ENCODE measurements around the gene RALGPS1.

The RALGPS1 gene

GRCh38 chr9:127207734-127208410, 293.3 kb downstream of the RALGPS1 start:
- Histone ChIP-seq H3K27me3 (ENCODE audit: control insufficient read depth, insufficient read depth, low read length) (no peaks in the 10 kb centered on the region), H3K27ac (ENCODE audit: low read depth, low read length) (no peak overlapping the region), H3K4me3 (ENCODE audit: low read length) (no peak overlapping the region), H3K4me1 (ENCODE audit: control insufficient read depth, insufficient read depth, low read length) (no peaks in the 10 kb centered on the region), H3K9ac (ENCODE audit: low read length) (no peak overlapping the region), H3K36me3 (ENCODE audit: control insufficient read depth, insufficient read depth, low read length) (no peaks in the 10 kb centered on the region)

- Histone ChIP-seq H3K27me3 (ENCODE audit: control insufficient read depth, insufficient read depth, low read length) (no peaks in the 10 kb centered on the region), H3K9ac (ENCODE audit: low read length) (no peak overlapping the region), H3K36me3 (ENCODE audit: control insufficient read depth, insufficient read depth, low read length) (no peaks in the 10 kb centered on the region), H3K27ac (ENCODE audit: low read depth, low read length) (no peak overlapping the region), H3K4me3 (ENCODE audit: low read length) (no peak overlapping the region), H3K4me1 (ENCODE audit: control insufficient read depth, insufficient read depth, low read length) (no peaks in the 10 kb centered on the region)
Observed at GRCh38 chr9:127208416-127208815, 293.8 kb downstream of the RALGPS1 start.

DNA sequence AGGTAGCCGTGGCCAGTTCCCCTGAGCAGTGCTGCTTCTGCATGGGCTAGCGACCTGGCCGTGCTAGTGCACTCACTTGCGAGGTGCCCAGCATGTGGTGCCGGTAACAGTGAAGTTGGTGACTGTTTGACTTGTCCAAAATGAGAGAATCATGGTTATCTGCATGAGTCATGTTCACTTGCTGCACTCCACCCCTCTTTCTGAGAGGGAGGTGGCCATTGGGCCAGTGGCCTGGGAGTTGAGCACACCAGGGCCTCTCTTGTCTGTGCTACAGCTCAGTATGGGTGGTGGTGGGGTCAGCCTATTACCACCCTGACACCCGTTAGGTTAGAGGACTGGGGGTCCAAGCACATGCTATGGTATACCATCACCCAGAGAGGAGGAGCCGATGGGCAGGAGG, 294.6 kb downstream of the RALGPS1 start:
- no peak overlapping the region for H3K4me3 ChIP-seq (ENCODE audit: low read length)
- no peaks in the 10 kb centered on the region for H3K36me3 ChIP-seq (ENCODE audit: control insufficient read depth, insufficient read depth, low read length)
- no peaks in the 10 kb centered on the region for H3K27me3 ChIP-seq (ENCODE audit: control insufficient read depth, insufficient read depth, low read length)
- H3K9ac ChIP-seq (ENCODE audit: low read length) = no peak overlapping the region
- no peak overlapping the region for H3K27ac ChIP-seq (ENCODE audit: low read depth, low read length)
- no peaks in the 10 kb centered on the region for H3K4me1 ChIP-seq (ENCODE audit: control insufficient read depth, insufficient read depth, low read length)

GRCh38 chr9:127209948-127210640, 295.5 kb downstream of the RALGPS1 start:
- H3K4me1 ChIP-seq (ENCODE audit: control insufficient read depth, insufficient read depth, low read length) = no peaks in the 10 kb centered on the region
- no peaks in the 10 kb centered on the region for H3K36me3 ChIP-seq (ENCODE audit: control insufficient read depth, insufficient read depth, low read length)
- no peak overlapping the region for H3K4me3 ChIP-seq (ENCODE audit: low read length)
- H3K27me3 ChIP-seq (ENCODE audit: control insufficient read depth, insufficient read depth, low read length) = no peaks in the 10 kb centered on the region
- H3K27ac ChIP-seq (ENCODE audit: low read depth, low read length) = no peak overlapping the region
- H3K9ac ChIP-seq (ENCODE audit: low read length) = no peak overlapping the region

DNA sequence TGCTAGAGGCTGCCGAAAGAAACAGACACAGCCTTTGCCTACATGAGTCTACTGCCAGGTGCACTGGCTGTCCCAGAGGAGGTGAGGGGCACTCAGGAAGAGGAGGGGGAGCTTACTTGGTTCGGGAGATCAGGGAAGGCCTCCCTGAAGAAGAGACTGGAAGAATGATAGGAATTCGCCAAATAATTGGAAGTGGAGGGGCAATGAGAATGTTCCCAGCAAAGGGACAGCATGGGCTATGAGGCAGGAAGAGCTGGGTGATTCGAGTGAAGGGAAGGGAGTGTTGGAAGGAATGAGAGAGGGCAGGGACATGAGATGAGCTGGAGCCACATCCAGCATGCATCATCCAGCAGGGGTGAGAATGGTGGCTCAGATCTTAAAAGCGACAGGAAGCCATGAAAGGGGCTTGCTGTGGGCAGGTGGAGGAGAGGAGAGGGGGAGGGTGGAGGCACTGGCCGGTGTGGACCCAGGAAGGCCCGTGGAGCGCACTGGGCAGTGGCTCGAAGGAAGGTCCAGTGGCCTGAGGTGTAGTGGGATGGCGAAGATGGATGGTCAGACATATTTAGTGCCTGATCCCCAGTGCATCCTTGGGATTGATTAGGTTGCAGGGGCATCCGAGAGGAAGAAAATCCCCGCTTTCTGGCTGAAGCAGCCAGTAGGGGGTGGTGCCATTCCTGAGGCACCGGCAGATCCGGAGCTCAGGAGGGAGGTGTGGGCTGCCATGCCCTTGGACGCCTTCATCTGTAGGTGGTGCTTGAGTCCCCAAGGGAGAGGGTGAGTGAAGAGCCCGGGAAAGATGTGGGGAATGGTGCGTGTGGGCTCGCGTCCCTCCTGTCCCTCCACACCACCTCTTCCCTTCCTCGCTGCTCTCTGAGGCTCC, 296.5 kb downstream of the RALGPS1 start:
- Histone ChIP-seq H3K36me3 (ENCODE audit: control insufficient read depth, insufficient read depth, low read length) (no peaks in the 10 kb centered on the region), H3K4me1 (ENCODE audit: control insufficient read depth, insufficient read depth, low read length) (no peaks in the 10 kb centered on the region), H3K27me3 (ENCODE audit: control insufficient read depth, insufficient read depth, low read length) (no peaks in the 10 kb centered on the region), H3K9ac (ENCODE audit: low read length) (no peak overlapping the region), H3K27ac (ENCODE audit: low read depth, low read length) (no peak overlapping the region), H3K4me3 (ENCODE audit: low read length) (no peak overlapping the region)

DNA sequence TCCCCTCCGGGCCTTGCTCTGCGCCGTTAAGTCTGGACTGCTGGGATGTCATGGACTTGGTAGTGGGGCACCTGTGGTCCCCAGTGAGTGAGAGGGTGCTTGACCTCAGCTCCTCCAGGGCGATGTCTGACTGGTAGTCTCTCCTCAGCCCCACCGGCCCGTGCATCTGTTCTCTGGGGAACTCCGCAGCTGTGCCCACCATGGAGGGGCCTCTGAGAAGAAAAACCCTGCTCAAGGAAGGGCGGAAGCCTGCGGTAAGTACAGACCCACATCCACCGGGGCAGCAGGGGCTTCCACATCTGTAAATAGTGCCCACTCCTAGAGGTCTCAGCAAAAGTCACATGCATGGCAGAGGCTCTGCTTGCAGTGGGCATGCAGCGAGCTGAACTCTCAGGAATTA, 297.4 kb downstream of the RALGPS1 start:
- no peaks in the 10 kb centered on the region for H3K36me3 ChIP-seq (ENCODE audit: control insufficient read depth, insufficient read depth, low read length)
- no peaks in the 10 kb centered on the region for H3K4me1 ChIP-seq (ENCODE audit: control insufficient read depth, insufficient read depth, low read length)
- no peaks in the 10 kb centered on the region for H3K27me3 ChIP-seq (ENCODE audit: control insufficient read depth, insufficient read depth, low read length)
- H3K27ac ChIP-seq (ENCODE audit: low read depth, low read length) = no peak overlapping the region
- no peak overlapping the region for H3K9ac ChIP-seq (ENCODE audit: low read length)
- H3K4me3 ChIP-seq (ENCODE audit: low read length) = no peak overlapping the region

- no peaks in the 10 kb centered on the region for H3K36me3 ChIP-seq (ENCODE audit: control insufficient read depth, insufficient read depth, low read length)
- no peak overlapping the region for H3K27ac ChIP-seq (ENCODE audit: low read depth, low read length)
- H3K4me1 ChIP-seq (ENCODE audit: control insufficient read depth, insufficient read depth, low read length) = no peaks in the 10 kb centered on the region
- no peak overlapping the region for H3K4me3 ChIP-seq (ENCODE audit: low read length)
- H3K27me3 ChIP-seq (ENCODE audit: control insufficient read depth, insufficient read depth, low read length) = no peaks in the 10 kb centered on the region
- H3K9ac ChIP-seq (ENCODE audit: low read length) = no peak overlapping the region
Observed at GRCh38 chr9:127212453-127212852, 297.9 kb downstream of the RALGPS1 start.

DNA sequence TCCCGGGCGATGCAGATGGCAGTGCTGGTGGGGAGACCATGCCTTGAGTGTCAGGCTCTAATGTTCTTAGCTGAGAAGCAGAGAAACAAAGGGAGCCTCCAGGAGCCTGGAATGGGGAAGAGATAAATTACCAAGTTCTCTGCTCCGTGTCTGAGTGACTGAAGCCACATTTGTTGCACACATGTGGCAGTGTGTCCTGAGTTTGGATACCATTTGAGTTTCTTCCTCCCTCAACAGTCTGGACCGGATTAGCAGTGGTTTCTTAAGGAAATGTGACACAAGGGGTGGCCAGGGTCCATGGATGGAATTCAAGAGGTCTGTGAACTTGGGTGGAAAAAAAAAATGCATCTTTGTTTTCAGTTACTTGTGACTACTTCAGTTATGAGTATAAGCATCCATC, 299.3 kb downstream of the RALGPS1 start:
- H3K27me3 ChIP-seq (ENCODE audit: control insufficient read depth, insufficient read depth, low read length) = no peaks in the 10 kb centered on the region
- no peaks in the 10 kb centered on the region for H3K4me1 ChIP-seq (ENCODE audit: control insufficient read depth, insufficient read depth, low read length)
- no peaks in the 10 kb centered on the region for H3K36me3 ChIP-seq (ENCODE audit: control insufficient read depth, insufficient read depth, low read length)
- no peak overlapping the region for H3K4me3 ChIP-seq (ENCODE audit: low read length)
- H3K9ac ChIP-seq (ENCODE audit: low read length) = no peak overlapping the region
- H3K27ac ChIP-seq (ENCODE audit: low read depth, low read length) = no peak overlapping the region

- Histone ChIP-seq H3K36me3 (ENCODE audit: control insufficient read depth, insufficient read depth, low read length) (no peaks in the 10 kb centered on the region), H3K4me1 (ENCODE audit: control insufficient read depth, insufficient read depth, low read length) (no peaks in the 10 kb centered on the region), H3K9ac (ENCODE audit: low read length) (no peak overlapping the region), H3K27ac (ENCODE audit: low read depth, low read length) (no peak overlapping the region), H3K27me3 (ENCODE audit: control insufficient read depth, insufficient read depth, low read length) (no peaks in the 10 kb centered on the region), H3K4me3 (ENCODE audit: low read length) (no peak overlapping the region)
Observed at GRCh38 chr9:127214421-127215267, 300.1 kb downstream of the RALGPS1 start.

DNA sequence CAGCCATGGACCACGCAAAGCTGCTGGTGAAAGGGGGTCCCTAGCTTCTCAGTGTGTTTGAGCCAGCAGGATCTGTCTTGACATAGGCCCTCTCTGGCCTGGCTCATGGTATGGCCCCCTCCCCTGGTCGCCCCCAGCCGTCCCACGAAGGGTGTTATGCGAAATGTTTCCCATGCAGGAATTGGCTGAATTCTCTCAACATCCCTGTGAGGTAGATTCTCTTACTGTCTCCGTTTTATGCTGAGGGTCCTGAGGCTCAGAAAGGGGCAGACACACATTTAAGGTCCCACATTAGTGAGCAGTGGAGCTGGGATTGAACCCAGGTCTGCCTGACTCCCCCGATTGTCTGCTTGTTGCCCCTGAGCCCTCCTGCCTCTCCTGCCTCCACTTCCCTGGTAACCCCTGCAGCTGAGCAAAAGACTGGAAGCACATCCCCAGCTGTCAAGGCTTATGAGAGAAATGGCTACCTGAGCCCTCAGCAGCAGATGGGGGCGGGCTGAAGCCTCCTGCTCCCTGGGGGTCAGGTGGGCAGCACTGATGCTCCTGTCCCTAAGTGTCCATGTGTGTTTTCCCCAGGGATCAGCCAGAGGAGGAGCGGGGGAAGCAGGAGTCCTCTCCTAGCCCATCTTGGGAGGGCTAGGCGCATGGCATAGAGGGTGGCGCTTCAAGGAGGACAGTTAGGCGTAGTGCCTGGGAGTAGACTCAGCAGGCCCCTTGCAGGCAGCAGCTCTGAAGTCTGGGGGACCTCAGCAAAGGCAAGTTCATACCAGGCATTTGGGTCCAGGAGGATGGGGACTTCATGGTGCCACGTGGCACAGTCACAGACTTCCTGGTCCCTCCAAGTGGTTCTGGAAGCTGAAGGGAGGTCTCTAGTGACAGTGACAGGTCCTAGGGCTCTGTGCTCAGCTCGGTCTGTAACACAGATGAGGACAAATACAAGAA, 301.0 kb downstream of the RALGPS1 start:
- no peaks in the 10 kb centered on the region for H3K36me3 ChIP-seq (ENCODE audit: control insufficient read depth, insufficient read depth, low read length)

DNA sequence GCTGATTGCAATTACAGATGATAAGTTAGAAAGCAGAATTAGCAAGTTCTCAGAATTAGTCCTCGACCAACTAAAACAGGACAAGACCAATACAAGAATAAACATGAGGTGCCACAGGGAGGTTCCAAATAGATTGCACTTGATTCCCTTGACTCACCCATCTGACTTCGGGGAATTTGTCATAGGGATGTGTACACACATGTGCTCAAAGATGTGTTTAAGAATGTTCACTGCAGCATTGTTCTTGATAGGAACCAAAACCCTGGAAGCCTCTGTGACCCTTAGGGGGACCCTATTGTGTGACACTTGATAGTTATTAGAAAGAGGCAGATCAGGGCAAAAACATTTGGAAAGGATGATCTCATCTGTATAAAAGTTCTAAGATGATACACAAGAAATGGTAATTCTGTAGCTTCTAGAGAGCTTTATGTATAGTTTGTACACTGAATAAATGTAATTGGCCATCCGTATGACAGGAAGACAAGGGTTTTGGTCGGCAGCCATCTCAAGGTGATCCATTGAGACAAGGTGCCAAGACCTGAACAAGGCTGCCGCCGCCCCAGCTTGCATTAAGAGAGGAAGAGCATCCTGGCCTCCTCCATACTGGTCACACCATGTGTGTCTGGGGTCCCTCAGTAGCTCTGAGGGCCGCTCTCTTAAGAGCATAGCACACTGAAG, 301.8 kb downstream of the RALGPS1 start:
- no peaks in the 10 kb centered on the region for H3K4me1 ChIP-seq (ENCODE audit: control insufficient read depth, insufficient read depth, low read length)
- no peak overlapping the region for H3K27ac ChIP-seq (ENCODE audit: low read depth, low read length)
- no peaks in the 10 kb centered on the region for H3K36me3 ChIP-seq (ENCODE audit: control insufficient read depth, insufficient read depth, low read length)
- no peak overlapping the region for H3K9ac ChIP-seq (ENCODE audit: low read length)
- no peak overlapping the region for H3K4me3 ChIP-seq (ENCODE audit: low read length)
- no peaks in the 10 kb centered on the region for H3K27me3 ChIP-seq (ENCODE audit: control insufficient read depth, insufficient read depth, low read length)

More for the DNA sequence above, 301.0 kb downstream of the RALGPS1 start:
- H3K4me3 ChIP-seq (ENCODE audit: low read length) = no peak overlapping the region
- H3K27me3 ChIP-seq (ENCODE audit: control insufficient read depth, insufficient read depth, low read length) = no peaks in the 10 kb centered on the region
- H3K9ac ChIP-seq (ENCODE audit: low read length) = no peak overlapping the region
- H3K4me1 ChIP-seq (ENCODE audit: control insufficient read depth, insufficient read depth, low read length) = no peaks in the 10 kb centered on the region
- H3K27ac ChIP-seq (ENCODE audit: low read depth, low read length) = no peak overlapping the region
